ENCODE results near the gene PRR35.
A peak's percentile ranks its signal among the peaks of the same experiment; 100 is the strongest.

The PRR35 gene

GRCh38 chr16:523097-523741 is 37.0 kb upstream of the PRR35 start:
- DNase-seq (ENCODE audit: extremely low spot score): no peak
- ChIA-PET POLR2A (interaction anchor here (0.6 kb wide), 1 partner anchor 26 kb away, joined by 3 read pairs; no protein-coding TSS in a partner anchor), CTCF (no interaction called here)
- TF ChIP-seq ELF4 (IDR thresholded peaks at IDR 0.05): no peak
- no peak for TF ChIP-seq NFRKB (IDR thresholded peaks at IDR 0.05)
- TF ChIP-seq FOXM1 (IDR thresholded peaks at IDR 0.05; ENCODE audit: borderline replicate concordance): no peak
- TF ChIP-seq L3MBTL2 (conservative IDR thresholded peaks at IDR 0.05): no peak
- TF ChIP-seq CTBP1 (IDR thresholded peaks at IDR 0.05; ENCODE audit: borderline replicate concordance): no peak

GRCh38 chr16:524274-525040 is 35.7 kb upstream of the PRR35 start:
- ChIA-PET CTCF (no interaction called here), POLR2A (no interaction called here)
- DNase-seq (ENCODE audit: extremely low spot score): no peak
- TF ChIP-seq HDGF (IDR thresholded peaks at IDR 0.05; ENCODE audit: borderline replicate concordance) (no peak), TARDBP (IDR thresholded peaks at IDR 0.05) (no peak), PKNOX1 (IDR thresholded peaks at IDR 0.05) (no peak), ELF4 (IDR thresholded peaks at IDR 0.05) (no peak), L3MBTL2 (conservative IDR thresholded peaks at IDR 0.05) (no peak), ARNT (IDR thresholded peaks at IDR 0.05) (no peak), NFRKB (IDR thresholded peaks at IDR 0.05) (no peak), FOXA1 (IDR thresholded peaks at IDR 0.05) (no peak), SP1 (IDR thresholded peaks at IDR 0.05) (no peak), FOXK2 (IDR thresholded peaks at IDR 0.05) (no peak), BHLHE40 (IDR thresholded peaks at IDR 0.05; ENCODE audit: borderline replicate concordance) (no peak), FOXM1 (IDR thresholded peaks at IDR 0.05; ENCODE audit: borderline replicate concordance) (no peak), ZNF384 (IDR thresholded peaks at IDR 0.05) (no peak), SUZ12 (IDR thresholded peaks at IDR 0.05) (no peak)

- DNase-seq (ENCODE audit: extremely low spot score): no peak
- ChIA-PET CTCF (no interaction called here), POLR2A (no interaction called here)
- no peak for TF ChIP-seq SP1 (IDR thresholded peaks at IDR 0.05)
Observed at GRCh38 chr16:525123-525519, 35.1 kb upstream of the PRR35 start.

GRCh38 chr16:525520-526180 is 34.5 kb upstream of the PRR35 start:
- ChIA-PET POLR2A (interaction anchor here (0.8 to 1.4 kb wide), 7 partner anchors 8 to 63 kb away, joined by 3 to 4 read pairs (median 3); no protein-coding TSS in a partner anchor), CTCF (no interaction called here)
- TF ChIP-seq SP1 (IDR thresholded peaks at IDR 0.05) (no peak), ARNT (IDR thresholded peaks at IDR 0.05) (no peak), ZNF384 (IDR thresholded peaks at IDR 0.05) (no peak), FOXA1 (IDR thresholded peaks at IDR 0.05) (no peak), LEF1 (IDR thresholded peaks at IDR 0.05; ENCODE audit: borderline replicate concordance) (no peak), NFRKB (IDR thresholded peaks at IDR 0.05) (no peak), FOXM1 (IDR thresholded peaks at IDR 0.05; ENCODE audit: borderline replicate concordance) (no peak), BHLHE40 (IDR thresholded peaks at IDR 0.05; ENCODE audit: borderline replicate concordance) (no peak), ELF4 (IDR thresholded peaks at IDR 0.05) (no peak), HDGF (IDR thresholded peaks at IDR 0.05; ENCODE audit: borderline replicate concordance) (no peak), SUZ12 (IDR thresholded peaks at IDR 0.05) (no peak), FOXK2 (IDR thresholded peaks at IDR 0.05) (no peak), CTBP1 (IDR thresholded peaks at IDR 0.05; ENCODE audit: borderline replicate concordance) (no peak), L3MBTL2 (conservative IDR thresholded peaks at IDR 0.05) (no peak), PKNOX1 (IDR thresholded peaks at IDR 0.05) (no peak), TARDBP (IDR thresholded peaks at IDR 0.05) (no peak)
- DNase-seq (ENCODE audit: extremely low spot score): no peak

- TF ChIP-seq L3MBTL2 (conservative IDR thresholded peaks at IDR 0.05) (peak; percentile 81), FOXK2 (IDR thresholded peaks at IDR 0.05) (no peak)
- POLR2A ChIA-PET: interaction anchor here (0.8 to 1.4 kb wide), 11 partner anchors 9 to 111 kb away, joined by 3 to 5 read pairs (median 3); no protein-coding TSS in a partner anchor
- CTCF ChIA-PET: no interaction called here
- no peak for DNase-seq (ENCODE audit: extremely low spot score)
Observed at GRCh38 chr16:526181-527014, 33.8 kb upstream of the PRR35 start.
